H4 (cell line): ENCODE data around the gene CRABP1. TPM values are rescaled to one million over a fixed set of nuclear protein-coding genes. Genes with fewer than 3 reads are reported as not detected.

Experiments
- DNase-seq: peaks from one replicate; pipeline ENCODE4 v3.0.0-alpha.2; 2015; ENCODE audit warnings: low spot score
- total RNA-seq: library from RNA; depleted of rRNA; stranded (reverse); fragments of >200 nt; shearing (Covaris generic); gene quantifications from 2 replicates; pipeline ENCODE4 v1.2.3, GENCODE V29; 2014

CRABP1 gene
- total RNA-seq, 1 experiment from 2014 or later, result not detected

GRCh38 chr15:78347586-78348543, 7.7 kb downstream of the CRABP1 start:
- DNase-seq, result no peak

GRCh38 chr15:78350058-78350457, 9.9 kb downstream of the CRABP1 start:
- DNase-seq, result no peak

GRCh38 chr15:78351539-78351938, 11.4 kb downstream of the CRABP1 start:
- no peak for DNase-seq

- peak; percentile 57 for DNase-seq
Observed at GRCh38 chr15:78353093-78353492, 12.9 kb downstream of the CRABP1 start.

- no peak for DNase-seq
Observed at GRCh38 chr15:78355177-78355576, 15.0 kb downstream of the CRABP1 start.

GRCh38 chr15:78358102-78358870, 18.1 kb downstream of the CRABP1 start:
- no peak for DNase-seq

- DNase-seq, result no peak
Observed at GRCh38 chr15:78359041-78359808, 19.1 kb downstream of the CRABP1 start.

- DNase-seq, result peak; percentile 37
Observed at GRCh38 chr15:78360367-78360801, 20.2 kb downstream of the CRABP1 start.

- DNase-seq, result no peak
Observed at GRCh38 chr15:78360958-78361718, 21.0 kb downstream of the CRABP1 start.

GRCh38 chr15:78361771-78362506, 21.8 kb downstream of the CRABP1 start:
- DNase-seq, result no peak

GRCh38 chr15:78362716-78363380, 22.7 kb downstream of the CRABP1 start:
- no peak for DNase-seq

- DNase-seq, result no peak
Observed at GRCh38 chr15:78363381-78363734, 23.2 kb downstream of the CRABP1 start.

GRCh38 chr15:78364233-78364632, 24.1 kb downstream of the CRABP1 start:
- no peak for DNase-seq

GRCh38 chr15:78365917-78366316, 25.8 kb downstream of the CRABP1 start:
- DNase-seq, result no peak

GRCh38 chr15:78366342-78366741, 26.2 kb downstream of the CRABP1 start:
- DNase-seq, result no peak

- DNase-seq, result no peak
Observed at GRCh38 chr15:78368651-78369050, 28.5 kb downstream of the CRABP1 start.

- no peak for DNase-seq
Observed at GRCh38 chr15:78369161-78369560, 29.0 kb downstream of the CRABP1 start.

- no peak for DNase-seq
Observed at GRCh38 chr15:78370013-78370412, 29.9 kb downstream of the CRABP1 start.

- DNase-seq, result no peak
Observed at GRCh38 chr15:78372880-78373279, 32.7 kb downstream of the CRABP1 start.
